ENCODE data around the gene GOLGA6L22.
"Not testable (repeated sequence)": the region's sequence is repeated elsewhere in the genome, so short reads cannot be mapped to it uniquely, and the experiment has no call there.

GRCh38 chr15:22417288-22417687, 41.4 kb upstream of the GOLGA6L22 start:
- TF ChIP-seq, protein P1, sequence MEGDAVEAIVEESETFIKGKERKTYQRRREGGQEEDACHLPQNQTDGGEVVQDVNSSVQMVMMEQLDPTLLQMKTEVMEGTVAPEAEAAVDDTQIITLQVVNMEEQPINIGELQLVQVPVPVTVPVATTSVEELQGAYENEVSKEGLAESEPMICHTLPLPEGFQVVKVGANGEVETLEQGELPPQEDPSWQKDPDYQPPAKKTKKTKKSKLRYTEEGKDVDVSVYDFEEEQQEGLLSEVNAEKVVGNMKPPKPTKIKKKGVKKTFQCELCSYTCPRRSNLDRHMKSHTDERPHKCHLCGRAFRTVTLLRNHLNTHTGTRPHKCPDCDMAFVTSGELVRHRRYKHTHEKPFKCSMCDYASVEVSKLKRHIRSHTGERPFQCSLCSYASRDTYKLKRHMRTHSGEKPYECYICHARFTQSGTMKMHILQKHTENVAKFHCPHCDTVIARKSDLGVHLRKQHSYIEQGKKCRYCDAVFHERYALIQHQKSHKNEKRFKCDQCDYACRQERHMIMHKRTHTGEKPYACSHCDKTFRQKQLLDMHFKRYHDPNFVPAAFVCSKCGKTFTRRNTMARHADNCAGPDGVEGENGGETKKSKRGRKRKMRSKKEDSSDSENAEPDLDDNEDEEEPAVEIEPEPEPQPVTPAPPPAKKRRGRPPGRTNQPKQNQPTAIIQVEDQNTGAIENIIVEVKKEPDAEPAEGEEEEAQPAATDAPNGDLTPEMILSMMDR (IDR thresholded peaks at IDR 0.05): not testable (repeated sequence)
- not testable (repeated sequence) for TF ChIP-seq POLR2A (IDR thresholded peaks at IDR 0.05)

All from testis (tissue), 2 donors.